HG02852 (cell line): ENCODE results near the gene VPS50.
"Not testable (repeated sequence)": the region's sequence is repeated elsewhere in the genome, so short reads cannot be mapped to it uniquely, and the experiment has no call there.

Experiments used
- ATAC-seq: cut with Tn5 transposase; IDR thresholded peaks from one replicate; pipeline ENCODE4 v1.9.1; 2021; ENCODE audit warnings: mild to moderate bottlenecking, moderate library complexity; ENCODE audit not compliant: unreplicated experiment

Gene VPS50

DNA sequence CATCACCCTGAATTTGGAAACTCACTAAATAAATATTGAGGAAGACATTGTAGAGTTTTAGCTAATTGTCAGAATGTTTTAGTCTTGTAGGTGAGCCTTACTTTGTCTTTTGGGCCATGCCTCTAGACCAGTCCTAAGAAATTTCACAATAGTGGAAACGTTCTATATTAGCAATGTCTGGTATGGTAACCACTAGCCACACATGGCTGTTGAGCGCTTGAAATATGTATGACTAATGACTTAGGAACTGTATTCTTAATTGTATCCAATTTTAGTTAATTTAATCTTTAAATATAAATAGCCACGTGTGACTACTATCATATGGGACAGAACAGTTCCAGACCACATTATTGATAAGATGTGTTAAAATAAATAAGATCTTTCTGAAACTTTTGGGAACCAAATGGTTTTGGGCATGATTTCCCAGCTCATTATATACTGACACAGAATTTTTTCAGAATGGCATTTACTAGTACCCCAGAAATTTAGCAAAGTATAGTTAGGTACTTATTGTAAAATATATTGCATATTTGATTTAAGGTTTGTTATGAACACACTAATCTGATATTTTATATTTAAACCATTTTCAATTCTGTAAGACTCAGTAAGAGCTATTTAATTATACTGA lies 95.0 kb downstream of the VPS50 start:
- no peak for ATAC-seq

DNA sequence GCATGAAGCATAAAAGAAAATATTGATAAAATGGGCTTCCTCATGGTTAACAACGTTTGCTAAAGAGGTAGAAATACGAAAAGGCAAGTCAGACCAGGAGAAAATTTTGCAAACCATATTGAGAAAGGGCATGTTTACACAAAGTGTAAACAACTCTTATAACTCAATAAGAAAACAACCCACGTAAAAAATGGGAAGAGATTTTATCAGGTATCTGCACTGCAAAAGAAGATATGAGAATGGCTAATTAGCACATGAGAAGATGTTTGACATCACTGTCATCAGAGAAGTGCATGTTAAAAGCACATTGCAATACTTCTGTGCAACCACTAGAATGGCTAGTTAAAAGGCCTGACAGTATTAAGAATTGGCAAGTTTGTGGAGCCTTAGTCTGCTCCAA lies 99.5 kb downstream of the VPS50 start:
- no peak for ATAC-seq

DNA sequence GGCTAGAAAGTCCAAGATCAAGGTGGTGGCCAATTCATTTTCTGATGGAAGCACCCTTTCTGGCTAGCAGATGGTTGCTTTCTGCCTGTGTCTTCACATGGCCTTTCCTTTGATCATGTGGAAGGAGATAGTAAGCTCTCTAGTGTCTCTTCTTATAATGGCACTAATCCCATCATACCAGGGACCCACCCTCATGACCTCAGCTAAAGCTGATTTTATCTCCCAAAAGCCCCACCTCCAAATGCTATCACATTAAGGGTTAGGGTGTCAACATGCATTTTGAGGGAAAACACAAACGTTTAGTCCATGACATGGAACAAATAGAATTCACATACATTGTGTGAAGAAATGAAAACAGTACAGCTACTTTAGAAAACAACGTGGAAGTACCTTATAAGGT lies 100.0 kb downstream of the VPS50 start:
- no peak for ATAC-seq

DNA sequence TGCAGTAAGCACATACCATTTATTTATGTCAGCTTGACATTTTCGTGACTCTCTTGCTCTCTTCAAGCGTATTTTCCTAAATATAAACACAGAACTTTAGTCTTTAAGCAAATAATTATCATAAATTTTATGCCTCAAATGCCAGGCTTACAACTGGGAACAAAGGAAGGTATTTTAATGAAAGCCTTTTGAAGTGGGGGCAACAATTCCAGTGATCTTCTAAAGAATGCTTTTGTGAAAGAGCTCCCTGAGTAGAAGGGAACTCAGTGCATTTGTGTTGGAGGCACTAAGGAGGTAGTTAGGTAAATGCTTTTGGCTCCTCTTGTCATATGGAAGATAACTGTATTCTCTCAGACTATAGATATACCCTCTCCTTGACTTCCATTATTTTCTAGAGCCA lies 104.9 kb downstream of the VPS50 start:
- ATAC-seq, result no peak

DNA sequence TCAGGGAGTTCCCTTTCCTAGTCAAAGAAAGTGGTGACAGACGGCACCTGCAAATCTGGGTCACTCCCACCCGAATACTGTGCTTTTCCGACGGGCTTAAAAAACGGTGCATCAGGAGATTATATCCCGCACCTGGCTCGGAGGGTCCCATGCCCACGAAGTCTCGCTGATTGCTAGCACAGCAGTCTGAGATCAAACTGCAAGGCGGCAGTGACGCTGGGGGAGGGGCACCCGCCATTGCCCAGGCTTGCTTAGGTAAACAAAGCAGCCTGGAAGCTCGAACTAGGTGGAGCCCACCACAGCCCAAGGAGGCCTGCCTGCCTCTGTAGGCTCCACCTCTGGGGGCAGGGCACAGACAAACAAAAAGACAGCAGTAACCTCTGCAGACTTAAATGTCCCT lies 110.0 kb downstream of the VPS50 start:
- not testable (repeated sequence) for ATAC-seq

DNA sequence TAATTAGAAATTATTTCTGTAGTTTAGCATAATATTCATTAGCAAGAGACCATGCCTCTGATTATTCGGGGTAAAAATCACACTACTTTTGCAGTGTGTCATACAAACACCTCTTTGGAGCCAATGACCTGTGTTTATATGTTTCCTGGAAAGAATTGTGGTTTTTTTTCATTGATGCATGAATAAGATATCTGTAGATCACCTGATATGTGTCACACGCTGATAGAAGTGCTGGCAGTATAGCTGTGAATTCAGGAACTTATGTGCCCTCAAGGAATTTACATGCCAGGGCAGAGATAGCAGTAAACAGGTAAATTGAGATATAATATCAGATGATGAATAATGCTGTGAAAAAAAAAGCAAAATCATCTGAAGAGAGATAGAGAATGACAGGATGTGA lies 118.2 kb downstream of the VPS50 start:
- no peak for ATAC-seq

DNA sequence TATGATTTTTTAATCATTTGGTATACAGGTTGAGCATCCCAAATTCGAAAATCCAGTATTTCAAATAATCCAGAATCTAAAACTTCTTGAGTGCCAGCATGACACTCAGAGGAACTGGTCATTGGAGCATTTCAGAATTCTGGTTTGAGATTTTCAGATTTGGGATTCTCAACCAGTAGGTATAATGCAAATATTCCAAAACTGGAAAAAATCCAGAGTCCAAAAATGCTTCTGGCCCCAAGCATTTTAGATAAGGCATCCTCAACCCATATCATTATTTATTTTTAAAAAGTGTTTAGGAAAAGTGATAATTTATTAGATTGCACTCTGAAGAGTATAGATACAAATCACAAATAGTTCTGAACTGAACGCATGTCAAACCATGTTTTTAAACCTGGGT lies 120.7 kb downstream of the VPS50 start:
- no peak for ATAC-seq

DNA sequence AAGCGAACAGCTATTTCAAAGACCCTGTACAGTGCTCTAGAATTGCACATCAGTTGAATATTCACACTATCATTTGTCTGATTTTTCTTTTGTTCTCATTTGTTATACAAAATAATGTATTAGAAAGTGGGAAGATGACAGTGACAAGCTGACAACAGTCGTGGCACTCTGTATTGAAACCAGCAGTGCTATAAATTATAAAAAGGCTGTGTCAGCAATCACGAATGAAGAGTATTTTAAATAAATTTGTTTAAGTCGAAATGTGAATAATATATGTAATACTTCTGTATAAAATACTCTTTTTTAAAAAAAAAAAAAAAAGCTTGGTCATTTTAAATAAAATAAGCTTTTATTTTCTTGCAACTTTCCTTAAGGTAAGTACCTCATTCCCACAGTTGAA lies 122.6 kb downstream of the VPS50 start:
- no peak for ATAC-seq

DNA sequence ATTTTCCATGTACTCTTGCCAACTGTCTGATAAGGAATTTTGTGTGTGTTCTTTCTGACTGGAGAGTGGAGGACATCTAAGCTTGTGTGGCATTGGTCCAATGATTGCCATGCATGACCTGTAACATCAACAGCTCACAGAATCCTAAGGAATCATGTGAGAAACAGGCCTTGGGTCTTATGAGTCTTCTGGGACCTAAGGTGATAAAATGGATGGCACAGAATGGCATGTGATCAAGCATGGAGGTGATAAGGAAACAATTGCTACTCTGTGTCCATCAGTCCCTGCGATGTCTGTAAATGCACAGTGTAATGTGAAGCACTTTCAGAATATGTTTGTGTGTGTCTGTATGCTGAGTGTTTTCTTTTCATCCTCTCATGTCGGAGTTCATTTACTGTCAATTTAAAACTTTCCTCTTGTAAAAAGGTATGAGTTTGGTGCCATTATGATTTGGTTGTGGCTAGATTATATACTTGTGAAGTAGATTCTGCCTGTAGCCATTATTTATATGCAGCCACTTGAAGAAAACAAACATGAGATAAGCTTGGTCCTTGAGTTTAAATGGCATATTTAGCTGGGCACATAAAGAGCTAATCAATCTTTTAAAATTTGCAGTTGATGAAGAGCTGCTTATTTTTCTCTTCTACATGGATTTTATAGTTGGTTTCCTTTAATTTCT lies 127.5 kb downstream of the VPS50 start:
- no peak for ATAC-seq

DNA sequence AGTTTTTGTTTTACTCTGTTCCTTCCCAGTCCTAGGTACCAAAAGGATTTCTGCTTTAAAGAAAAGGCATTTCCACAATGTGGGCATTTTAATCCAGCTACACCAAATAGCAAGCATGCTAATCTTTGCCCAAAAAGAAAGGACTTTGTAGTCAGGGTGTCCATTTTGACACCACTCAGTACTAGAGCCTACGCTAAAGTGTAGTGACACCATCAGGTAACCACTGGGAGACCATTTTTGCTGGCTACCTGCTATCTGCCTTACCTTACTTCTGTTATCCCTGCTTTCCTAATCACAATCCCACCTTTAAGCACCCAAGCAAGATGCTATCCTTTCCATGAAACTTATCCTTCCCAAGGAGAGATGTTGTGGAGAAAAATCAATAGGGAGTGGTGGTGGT lies 129.7 kb downstream of the VPS50 start:
- ATAC-seq, result no peak

DNA sequence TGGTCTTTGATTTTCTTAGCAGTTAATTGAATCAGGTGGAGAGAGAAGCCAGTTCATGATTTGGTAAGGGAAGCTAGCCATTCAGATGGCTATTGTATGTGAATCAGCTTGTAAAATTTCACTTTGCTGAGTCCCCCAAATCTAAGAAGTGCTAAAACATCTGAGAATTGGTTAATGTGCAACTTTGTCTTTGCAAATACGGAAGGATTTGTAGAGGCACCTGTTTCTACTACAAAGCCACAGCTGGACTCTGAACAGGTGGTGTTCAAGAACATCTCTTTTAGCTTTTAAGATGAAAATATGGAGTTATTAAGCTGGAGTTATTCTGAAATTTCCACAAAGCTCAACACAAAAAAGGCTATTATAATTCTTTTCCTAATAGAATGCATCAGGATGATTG lies 132.6 kb downstream of the VPS50 start:
- no peak for ATAC-seq

DNA sequence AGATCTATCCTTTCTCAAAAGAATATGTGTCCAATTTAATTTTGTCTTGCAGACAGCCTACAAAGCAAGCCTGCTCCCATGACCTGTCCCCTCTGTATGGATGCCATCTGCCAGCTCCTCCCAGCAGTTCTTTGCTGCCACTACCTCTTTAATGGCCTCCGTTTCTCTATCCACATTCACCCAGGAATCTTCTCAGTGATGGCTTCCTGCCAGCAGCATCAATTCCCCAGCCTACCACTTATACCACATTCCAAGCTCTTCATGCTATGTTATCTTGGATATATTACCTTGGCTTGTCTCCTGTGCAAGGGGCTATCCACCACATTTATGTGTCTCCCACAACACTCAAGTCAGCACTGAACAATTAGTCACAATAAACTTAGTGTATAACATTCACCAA lies 133.2 kb downstream of the VPS50 start:
- no peak for ATAC-seq

DNA sequence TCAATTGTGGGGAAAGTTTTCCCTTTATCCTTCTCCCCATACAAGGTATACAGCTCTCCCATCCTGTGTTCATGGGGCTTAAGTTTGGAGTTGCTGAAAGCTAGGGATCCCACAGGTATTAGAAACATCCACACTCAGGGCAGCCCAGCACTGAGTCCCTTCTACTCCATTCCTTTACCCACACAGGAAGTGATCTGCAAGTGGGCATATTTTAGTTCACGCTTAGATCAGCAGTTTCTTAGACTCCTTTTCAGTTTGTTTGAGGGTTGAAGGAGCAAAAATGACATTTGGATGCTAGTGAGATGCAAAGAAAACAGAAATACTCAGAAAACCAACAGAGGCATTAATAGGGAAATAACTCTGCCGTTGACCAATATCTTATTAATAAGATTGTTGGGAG lies 134.7 kb downstream of the VPS50 start:
- no peak for ATAC-seq

DNA sequence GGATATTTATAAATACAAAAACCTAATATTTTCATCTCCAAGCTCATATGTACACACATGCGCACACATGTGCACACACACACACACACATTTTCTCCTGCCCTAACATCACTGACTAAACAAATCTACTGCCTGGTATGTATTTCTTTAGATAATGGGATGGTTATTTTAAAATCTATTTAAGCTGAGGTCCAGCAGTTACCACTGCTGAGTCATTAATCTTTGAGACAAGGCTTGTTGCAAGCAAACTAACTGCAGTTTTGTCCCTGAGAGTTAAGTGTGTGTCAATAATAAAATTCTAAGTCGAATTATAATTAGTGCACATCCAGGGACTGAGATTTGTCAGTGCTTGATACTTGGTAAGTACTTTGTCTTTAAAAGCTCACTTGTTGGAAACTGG lies 135.1 kb downstream of the VPS50 start:
- no peak for ATAC-seq

DNA sequence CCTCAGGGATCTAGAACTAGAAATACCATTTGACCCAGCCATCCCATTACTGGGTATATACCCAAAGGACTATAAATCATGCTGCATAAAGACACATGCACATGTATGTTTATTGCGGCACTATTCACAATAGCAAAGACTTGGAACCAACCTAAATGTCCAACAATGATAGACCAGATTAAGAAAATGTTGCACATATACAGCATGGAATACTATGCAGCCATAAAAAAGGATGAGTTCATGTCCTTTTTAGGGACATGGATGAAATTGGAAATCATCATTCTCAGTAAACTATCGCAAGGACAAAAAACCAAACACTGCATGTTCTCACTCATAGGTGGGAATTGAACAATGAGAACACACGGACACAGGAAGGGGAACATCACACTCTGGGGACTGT lies 138.8 kb downstream of the VPS50 start:
- not testable (repeated sequence) for ATAC-seq

DNA sequence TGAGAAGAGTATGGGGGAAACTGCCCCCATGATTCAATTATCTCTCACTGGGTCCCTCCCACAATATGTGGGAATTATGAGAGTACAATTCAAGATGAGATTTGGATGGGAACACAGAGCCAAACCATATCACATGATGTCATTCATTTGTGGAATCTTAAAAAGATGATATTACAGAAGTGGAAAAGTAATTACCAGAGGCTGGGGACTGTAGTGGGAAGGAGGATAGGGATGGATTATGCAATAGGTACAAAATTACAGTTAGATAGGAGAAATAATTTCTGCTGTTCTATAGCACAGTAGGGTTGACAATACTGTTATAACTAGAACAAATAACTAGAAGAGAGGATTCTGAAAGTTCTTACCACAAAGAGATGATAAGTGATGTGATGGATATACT lies 141.4 kb downstream of the VPS50 start:
- ATAC-seq, result no peak

DNA sequence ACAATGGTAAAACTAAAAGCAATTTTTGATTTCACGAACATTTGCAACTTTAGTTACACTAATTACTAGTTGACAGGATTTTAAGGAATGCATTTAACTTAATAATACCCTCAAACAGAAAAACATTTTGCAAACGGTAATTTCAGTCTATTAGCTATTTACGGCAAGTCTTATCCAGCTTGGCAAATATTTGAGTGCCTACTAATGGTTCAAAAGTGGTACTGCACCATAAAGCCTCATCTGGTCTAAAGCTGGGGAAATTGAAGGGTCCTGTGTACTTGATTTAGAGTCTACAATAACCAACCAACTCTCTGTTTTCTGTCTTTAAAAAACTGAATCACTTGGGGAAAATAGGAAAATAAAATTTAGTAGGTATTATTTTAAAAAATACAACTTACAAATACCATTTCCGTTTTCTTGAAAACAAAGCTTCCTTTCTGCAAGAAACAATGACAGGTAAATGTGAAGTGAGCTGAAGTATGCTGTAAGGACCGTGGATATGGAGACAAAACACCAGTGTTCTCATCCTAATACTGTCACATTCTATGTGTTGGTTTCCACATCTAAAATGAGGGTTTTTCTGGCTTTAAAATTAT lies 142.3 kb downstream of the VPS50 start:
- ATAC-seq, result no peak

DNA sequence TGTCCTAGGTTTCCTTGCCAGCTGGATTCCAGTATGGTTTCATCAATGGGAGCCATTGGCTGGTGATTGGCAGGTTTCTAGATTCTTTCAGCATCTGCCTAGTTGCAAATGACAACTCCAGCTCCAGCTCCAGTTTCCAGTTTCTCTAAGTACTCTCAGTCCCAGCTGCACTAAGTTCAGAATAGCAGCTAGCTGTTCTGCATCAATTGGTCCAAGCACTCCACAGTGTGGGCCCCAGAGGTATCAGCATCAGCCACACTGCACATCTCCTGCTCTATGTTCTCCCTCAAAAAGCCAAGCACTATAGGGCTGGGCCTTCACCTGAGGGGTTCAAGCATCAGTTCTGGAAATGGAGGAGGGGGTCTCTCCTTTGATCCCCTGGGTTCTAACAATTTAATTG lies 143.4 kb downstream of the VPS50 start:
- ATAC-seq, result peak; percentile 70

DNA sequence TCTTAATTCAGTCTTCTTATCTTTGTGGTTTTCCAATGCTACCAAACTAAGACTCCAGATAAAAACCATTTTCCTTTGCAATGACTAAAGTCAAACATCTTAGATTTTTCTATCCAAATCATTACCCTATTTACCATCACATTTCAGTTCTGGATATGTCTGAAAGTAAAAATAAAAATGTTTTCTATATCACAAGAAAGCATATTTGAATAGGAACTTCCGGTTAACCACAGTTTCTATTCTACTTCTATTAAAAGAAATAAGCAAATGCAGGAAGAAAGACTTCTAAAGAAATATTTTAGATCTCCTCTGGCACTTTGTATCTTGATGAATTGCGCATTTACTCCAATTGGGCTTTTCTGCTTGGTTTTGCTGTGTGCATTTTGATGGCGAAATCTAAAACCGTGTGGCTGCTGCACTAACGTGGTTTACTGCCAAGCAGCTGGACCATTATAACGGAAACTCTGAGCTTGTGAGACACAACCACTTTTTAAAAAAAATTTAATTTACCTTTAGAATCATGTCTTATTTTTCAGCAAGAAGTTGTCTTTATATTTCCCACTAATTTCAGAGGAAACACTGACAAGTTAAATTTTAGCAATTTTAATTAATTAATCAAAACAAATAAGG lies 146.1 kb downstream of the VPS50 start:
- peak; percentile 42 for ATAC-seq

DNA sequence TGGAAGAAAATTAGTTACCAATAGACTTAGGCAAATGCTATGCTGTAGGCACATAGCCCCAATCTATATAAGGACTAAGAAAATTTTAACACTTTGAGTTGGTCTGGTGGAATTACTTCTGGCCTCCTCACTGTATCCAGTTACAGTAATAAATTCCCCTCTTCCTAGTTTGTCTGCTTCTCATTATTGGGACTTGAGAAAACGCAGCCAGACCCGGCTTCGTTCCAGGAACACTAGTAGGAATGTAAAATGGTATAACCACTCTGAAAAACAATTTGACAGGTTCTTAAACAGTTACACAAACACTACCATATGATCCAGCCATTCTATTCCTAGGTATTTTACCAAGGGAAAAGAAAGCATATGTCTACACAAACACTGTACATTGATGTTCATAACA lies 150.2 kb downstream of the VPS50 start:
- no peak for ATAC-seq

DNA sequence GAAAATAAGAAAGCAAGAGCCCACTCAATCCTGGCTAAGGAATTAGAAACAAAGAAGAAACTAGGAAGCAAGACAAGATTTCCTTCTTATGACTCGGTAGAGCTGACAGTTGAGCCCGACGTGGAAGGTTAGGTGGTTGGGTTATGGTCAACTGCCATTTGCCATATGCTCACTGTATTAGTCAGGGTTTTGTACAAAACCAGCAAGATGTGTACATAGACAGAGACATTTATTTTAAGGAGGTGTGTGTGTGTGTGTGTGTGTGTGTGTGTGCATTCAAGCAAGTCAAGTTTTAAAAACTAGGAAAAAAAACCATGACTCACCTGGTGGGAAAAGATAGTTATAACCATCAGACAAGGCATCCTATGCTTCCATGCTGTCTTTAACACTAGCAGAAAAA lies 158.5 kb downstream of the VPS50 start:
- no peak for ATAC-seq

DNA sequence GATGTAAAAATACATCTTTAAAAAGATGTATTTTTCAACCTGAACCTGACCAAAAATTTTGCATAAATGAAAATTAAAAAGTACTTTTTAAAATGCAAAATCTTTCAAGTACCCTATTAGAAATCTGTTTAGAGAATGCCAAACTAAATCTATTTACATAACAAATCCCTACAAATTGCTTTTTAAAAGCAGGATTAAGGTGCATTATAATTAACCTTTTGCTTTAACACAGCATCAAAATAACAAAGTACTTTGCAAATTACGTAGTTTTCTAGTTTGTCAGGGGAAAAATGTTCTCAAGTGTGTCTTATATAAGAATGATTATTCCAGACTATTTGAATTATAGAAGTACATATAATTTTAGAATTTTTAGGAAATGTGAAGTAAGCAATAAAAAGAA lies 160.8 kb downstream of the VPS50 start:
- ATAC-seq, result no peak
